HG03196 (cell line): ENCODE results near the gene ZNF438.

Experiments used
- ATAC-seq: cut with Tn5 transposase; IDR thresholded peaks from one replicate; pipeline ENCODE4 v1.9.1; 2021; ENCODE audit not compliant: unreplicated experiment

The ZNF438 gene

GRCh38 chr10:30830315-30831230 is 201.1 kb downstream of the ZNF438 start:
- ATAC-seq, result no peak

GRCh38 chr10:30829901-30830300 is 201.8 kb downstream of the ZNF438 start:
- ATAC-seq, result no peak

GRCh38 chr10:30828680-30829079 is 203.0 kb downstream of the ZNF438 start:
- ATAC-seq, result no peak

DNA sequence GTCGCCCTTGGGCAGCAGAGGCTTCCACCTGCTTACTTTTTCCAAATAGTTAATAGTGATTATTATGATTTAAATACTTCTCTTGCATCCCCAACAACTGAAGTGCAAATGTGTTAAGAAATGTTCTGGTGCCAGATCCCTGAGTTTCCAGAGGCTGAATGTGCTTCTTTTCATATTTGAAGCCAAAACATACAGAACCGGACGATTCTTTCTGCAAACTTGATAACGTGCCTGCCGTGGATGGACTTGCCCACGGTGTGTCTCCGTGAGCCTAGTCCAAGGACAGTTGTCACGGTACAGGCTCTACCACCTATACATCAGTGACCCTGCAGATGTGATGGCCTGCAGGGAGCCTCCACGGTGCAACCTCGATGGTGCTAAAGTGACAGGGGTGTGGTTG is 203.5 kb downstream of the ZNF438 start:
- ATAC-seq, result no peak

- ATAC-seq, result no peak
These were observed 204.0 kb downstream of the ZNF438 start for GRCh38 chr10:30827531-30828120.

DNA sequence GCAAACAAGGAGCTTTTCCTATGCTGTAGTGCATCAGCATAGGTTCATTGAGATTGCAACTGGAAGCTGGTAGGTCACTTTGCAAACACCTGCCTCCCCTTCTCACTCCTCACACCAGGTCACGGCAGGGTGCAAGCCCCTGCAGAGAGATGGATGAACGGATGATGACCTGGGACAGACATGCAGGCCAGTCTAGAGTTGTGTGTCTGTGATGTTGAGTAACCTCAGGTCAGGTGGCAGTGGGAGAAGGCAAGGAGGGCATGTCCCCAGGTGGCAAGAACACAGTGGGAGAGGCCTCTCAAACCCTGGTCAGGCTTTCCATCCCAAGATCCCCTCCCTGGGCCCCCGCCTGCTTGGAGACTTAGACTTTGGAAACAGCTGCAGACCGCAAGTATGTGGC is 205.0 kb downstream of the ZNF438 start:
- no peak for ATAC-seq

DNA sequence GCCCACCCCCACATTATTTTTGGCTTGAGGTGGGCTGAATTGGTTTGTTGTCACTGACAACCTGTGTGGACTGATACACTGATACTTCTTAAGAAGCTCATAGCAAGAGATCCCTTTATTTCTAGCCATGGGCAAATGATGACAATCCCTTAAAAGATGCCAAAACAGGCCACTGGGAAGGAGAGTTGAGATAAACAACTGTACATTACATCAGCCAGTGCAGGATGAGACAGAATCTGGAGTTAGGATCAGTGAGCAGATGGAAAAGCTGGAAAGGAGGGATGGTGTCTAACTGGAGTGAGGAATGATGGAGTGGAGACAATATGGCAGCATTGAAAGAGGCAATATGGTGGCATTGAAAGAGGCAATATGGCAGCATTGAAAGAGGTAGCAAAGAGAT is 206.2 kb downstream of the ZNF438 start:
- no peak for ATAC-seq

DNA sequence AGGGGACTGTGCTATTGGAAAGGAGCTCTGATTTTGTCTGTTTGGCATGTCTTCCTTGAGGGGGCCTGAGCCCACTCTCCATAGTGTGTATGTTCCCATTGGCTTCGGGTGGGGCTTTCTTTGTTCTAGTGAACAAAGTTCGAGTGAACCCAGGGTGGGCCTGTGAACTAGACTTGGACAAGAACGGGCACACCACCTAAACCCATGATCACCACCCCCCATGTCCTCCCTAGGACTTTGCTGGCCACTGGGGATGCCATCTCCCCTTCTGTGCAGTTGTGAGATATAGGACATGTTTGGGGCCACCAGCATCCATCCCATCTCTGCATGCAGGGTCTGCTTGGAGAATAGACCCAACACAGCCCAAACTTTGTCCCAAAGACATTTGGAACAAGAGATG is 206.6 kb downstream of the ZNF438 start:
- ATAC-seq, result no peak

GRCh38 chr10:30823651-30824050 is 208.0 kb downstream of the ZNF438 start:
- ATAC-seq, result no peak

DNA sequence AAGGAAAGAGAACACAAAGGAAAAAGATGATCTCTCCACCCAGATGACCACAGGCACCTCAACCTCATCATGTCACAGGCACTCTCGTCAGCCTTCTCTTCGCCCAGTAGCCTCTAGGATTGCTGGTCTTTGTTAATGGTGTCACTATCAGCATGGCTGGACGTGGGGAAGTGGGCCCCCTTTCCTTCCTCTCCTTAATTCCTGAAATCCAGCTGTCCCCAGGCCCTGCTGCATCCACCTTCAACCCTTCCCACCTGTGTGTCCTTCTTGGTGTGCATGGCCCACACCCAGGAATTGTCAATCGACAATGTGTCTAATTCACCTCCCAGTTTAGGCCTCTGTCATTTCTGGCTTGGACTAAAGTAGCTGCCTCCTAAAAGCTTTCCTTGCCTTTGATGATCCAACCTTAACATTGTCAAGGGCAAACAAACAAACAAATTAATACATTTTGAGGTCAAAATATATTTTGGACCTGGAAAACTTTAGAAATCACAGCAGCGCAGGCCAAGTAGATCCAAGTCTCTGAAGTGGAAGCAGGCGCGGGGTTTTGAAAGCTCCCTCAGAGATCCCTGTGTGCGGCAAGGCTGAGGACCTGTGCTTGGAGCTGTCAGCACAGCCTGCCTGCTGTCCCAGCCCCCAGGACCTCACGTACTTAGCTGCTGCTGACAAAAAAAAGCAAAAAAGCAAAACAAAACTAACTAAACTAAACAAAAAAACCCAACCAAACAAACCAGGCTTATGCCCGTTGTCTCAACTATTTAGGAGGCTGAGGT is 208.8 kb downstream of the ZNF438 start:
- no peak for ATAC-seq

- no peak for ATAC-seq
These were observed 209.5 kb downstream of the ZNF438 start for GRCh38 chr10:30821994-30822692.

DNA sequence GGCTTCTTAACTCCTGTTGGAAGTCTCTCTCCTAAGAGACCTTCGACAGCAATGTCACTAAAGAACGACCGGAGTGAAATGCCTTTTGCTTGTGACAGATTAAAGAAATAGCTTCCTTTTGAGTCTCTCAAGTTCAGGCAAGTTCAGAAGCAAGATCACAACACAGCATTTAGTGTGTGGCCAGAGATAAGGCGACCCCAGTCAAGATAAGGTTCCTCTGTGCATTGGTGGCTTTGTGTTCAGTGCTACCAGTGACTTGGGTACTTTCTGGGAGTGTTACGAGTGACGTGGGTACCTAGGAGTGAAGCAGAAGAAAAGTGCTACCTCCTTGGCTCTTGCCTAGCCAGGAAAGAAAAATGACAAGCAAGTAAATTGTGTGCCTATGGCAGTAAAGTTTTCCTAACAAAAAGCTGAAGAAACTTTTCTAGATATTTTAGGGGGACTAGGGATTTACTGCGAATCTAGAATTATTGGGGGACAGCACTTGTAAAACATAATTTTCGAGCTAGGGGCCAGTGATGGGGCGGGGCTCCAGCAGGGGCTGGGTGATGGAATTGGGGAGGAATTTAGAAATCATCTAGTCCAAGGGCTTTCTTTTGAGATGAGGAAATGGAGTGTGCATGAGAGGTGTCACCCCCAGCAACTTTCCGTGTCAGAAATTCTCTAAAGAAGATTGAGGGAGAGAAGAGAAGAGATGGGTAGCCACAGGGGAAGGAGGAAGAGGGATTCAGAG is 210.2 kb downstream of the ZNF438 start:
- no peak for ATAC-seq

- no peak for ATAC-seq
These were observed 211.2 kb downstream of the ZNF438 start for GRCh38 chr10:30820261-30820991.

- ATAC-seq, result no peak
These were observed 212.1 kb downstream of the ZNF438 start for GRCh38 chr10:30819341-30820181.

DNA sequence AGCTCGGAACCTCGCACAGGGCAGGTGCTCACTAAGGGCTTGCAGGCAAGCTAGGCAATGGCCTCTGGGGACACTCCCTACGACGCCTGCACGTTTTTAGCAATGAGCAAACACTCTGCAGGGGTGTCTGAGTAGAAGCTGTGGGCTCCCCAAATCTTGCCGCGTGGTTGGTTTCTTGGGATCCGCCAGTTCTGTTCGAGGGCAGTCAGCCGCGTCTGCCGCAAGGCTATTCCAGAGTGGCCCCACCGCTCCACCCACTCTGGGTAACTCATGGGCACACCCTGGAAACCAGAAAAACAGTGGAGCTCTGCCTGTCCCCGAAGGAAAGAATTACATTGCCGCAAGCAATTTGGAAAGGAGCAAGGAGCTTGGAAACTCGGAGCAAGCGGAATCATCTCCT is 212.8 kb downstream of the ZNF438 start:
- no peak for ATAC-seq

GRCh38 chr10:30818010-30818660 is 213.5 kb downstream of the ZNF438 start:
- ATAC-seq, result no peak

GRCh38 chr10:30817541-30817940 is 214.1 kb downstream of the ZNF438 start:
- no peak for ATAC-seq

DNA sequence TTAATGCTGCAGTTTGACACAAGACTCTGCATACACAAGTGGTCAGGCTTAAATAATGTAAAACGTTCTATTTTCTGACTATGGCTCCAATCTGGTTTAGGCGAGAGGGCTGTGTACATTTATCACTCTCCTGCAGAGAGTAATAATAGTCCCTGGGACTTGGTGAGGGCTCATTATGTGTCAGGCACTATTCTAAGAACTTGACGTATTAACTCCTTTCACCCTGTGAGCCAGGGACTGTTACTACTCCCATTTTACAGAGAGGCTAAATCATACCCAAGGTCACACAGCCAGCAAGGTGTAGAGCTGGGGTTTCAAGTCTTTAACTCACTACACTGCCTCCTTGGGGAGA is 214.9 kb downstream of the ZNF438 start:
- no peak for ATAC-seq
